HepG2 (cell line): ENCODE measurements around the gene SLC45A1. TPM values are rescaled to one million over a fixed set of nuclear protein-coding genes. Genes with fewer than 3 reads are reported as not detected.

Source experiments
- ATAC-seq: fragments of 200-7000 bp; cut with Tn5 transposase; 3 replicates; pipeline ENCODE4 v1.9.1; 2020; ENCODE audit warnings: mild to moderate bottlenecking, moderate library complexity
- BruUV-seq: library from RNA; stranded (reverse); fragments of 400-500 nt; replicated peaks from 2 replicates; lab custom pipeline; 2021; lab: Mats Ljungman, UMichigan
- CTCF ChIA-PET: fragments of 300-600 bp; formaldehyde crosslinking; extraction: SDS; loops from one replicate; lab custom pipeline; 2021; ENCODE audit warnings: low total read pairs, inconsistent platforms, low intra/inter-chr PET ratio; lab: Yijun Ruan, JAX
- POLR2A ChIA-PET: fragments of 350-600 bp; sonication (Branson Sonifier 250); formaldehyde crosslinking; loops from one replicate; lab custom pipeline; 2020; ENCODE audit warnings: antibody characterized with exemption, inconsistent platforms; lab: Yijun Ruan, JAX
- DNase-seq: peaks from one replicate; pipeline ENCODE4 v3.0.0-alpha.2; 2015; ENCODE audit warnings: low spot score
- FAIRE-seq: peaks from 3 replicates; lab custom pipeline; 2011; peaks lifted over from hg19 to GRCh38; lab: Jason Lieb, UNC
- H2AFZ ChIP-seq: one replicate; pipeline ENCODE4 v1.6.1; 2011; ENCODE audit warnings: low read length, inconsistent platforms
- H3K27ac ChIP-seq: fragments of 300-600 bp; 3 replicates; pipeline ENCODE4 v1.8.0; 2011; ENCODE audit warnings: mixed run types, mild to moderate bottlenecking, mixed read lengths, low read length, inconsistent platforms; ENCODE audit not compliant: insufficient read depth; ENCODE audit errors: extremely low read length
- H3K27me3 ChIP-seq, 2 experiments: fragments of 200-600 bp in 1 of 2; 2 replicates in 1 of 2; 3 replicates in 1 of 2; pipeline versions ENCODE4 v1.6.0 to v1.8.0; 2011; ENCODE audit warnings: low read length in 2 of 2, mild to moderate bottlenecking in 2 of 2, moderate library complexity in 2 of 2, inconsistent platforms in 1 of 2; ENCODE audit not compliant: insufficient read depth in 2 of 2, control insufficient read depth in 1 of 2
- H3K36me3 ChIP-seq, 2 experiments: fragments of 200-600 bp in 1 of 2; replicated peaks in 1 of 2; 2 replicates in 1 of 2; 3 replicates in 1 of 2; pipeline versions ENCODE4 v1.5.1 to v1.8.0; 2011; ENCODE audit warnings: low read length in 2 of 2, inconsistent platforms in 1 of 2; ENCODE audit not compliant: insufficient read depth in 2 of 2, control insufficient read depth in 1 of 2
- H3K4me1 ChIP-seq: 2 replicates; pipeline ENCODE4 v1.5.1; 2012; ENCODE audit warnings: low read length, inconsistent platforms; ENCODE audit not compliant: insufficient read depth
- H3K4me2 ChIP-seq: 2 replicates; pipeline ENCODE4 v1.6.0; 2011; ENCODE audit warnings: low read depth, low read length, inconsistent platforms
- H3K4me3 ChIP-seq, 3 experiments: fragments of 200-600 bp in 1 of 3; sonication (generic), shearing (Covaris generic) in 1 of 3; replicated peaks in 1 of 3; 2 replicates each; pipeline ENCODE4 v1.5.1; 2011 to 2016; ENCODE audit warnings: low read length in 3 of 3, inconsistent platforms in 2 of 3, low read depth in 2 of 3, mild to moderate bottlenecking in 2 of 3, control low read depth in 1 of 3, mixed read lengths in 1 of 3; ENCODE audit not compliant: insufficient read depth in 1 of 3
- H3K79me2 ChIP-seq: one replicate; pipeline ENCODE4 v1.6.1; 2011; ENCODE audit warnings: low read length, inconsistent platforms; ENCODE audit not compliant: insufficient read depth
- H3K9ac ChIP-seq: 2 replicates; pipeline ENCODE4 v1.6.0; 2011; ENCODE audit warnings: mild to moderate bottlenecking, low read depth, low read length, inconsistent platforms; ENCODE audit not compliant: insufficient read depth
- H3K9me3 ChIP-seq: 2 replicates; pipeline ENCODE4 v1.5.1; 2012; ENCODE audit warnings: mild to moderate bottlenecking, low read length
- H4K20me1 ChIP-seq: 2 replicates; pipeline ENCODE4 v1.6.0; 2011; ENCODE audit warnings: inconsistent platforms, mild to moderate bottlenecking, low read length, moderate library complexity; ENCODE audit not compliant: insufficient read depth
- AHDC1 ChIP-seq: sonication (generic); formaldehyde crosslinking; IDR thresholded peaks from 2 replicates; pipeline ENCODE4 v1.5.1; 2020; ENCODE audit warnings: mild to moderate bottlenecking, missing genetic modification reagents, borderline replicate concordance
- ATF4 ChIP-seq, 2 experiments: fragments of 450-650 bp in 1 of 2; sonication (generic) in 1 of 2; formaldehyde crosslinking; IDR thresholded peaks; 2 replicates each; pipeline versions ENCODE4 v1.5.0 to v1.8.0; 2020 to 2022; ENCODE audit warnings: mild to moderate bottlenecking in 1 of 2, missing genetic modification reagents in 1 of 2
- MAX ChIP-seq: IDR thresholded peaks from 2 replicates; pipeline ENCODE4 v1.6.1; 2012; ENCODE audit warnings: inconsistent platforms
- MAZ ChIP-seq, 2 experiments: sonication (generic) in 1 of 2; formaldehyde crosslinking in 1 of 2; IDR thresholded peaks; 2 replicates each; pipeline versions ENCODE4 v1.5.0 to v1.6.1; 2012 to 2020; ENCODE audit warnings: low read depth in 2 of 2, mild to moderate bottlenecking in 2 of 2, borderline replicate concordance in 1 of 2, improper control_type of control experiment in 1 of 2, low read length in 1 of 2, missing genetic modification reagents in 1 of 2, moderate library complexity in 1 of 2
- RELA ChIP-seq: sonication (generic); formaldehyde crosslinking; IDR thresholded peaks from 2 replicates; pipeline ENCODE4 v1.4.0; 2020; ENCODE audit warnings: missing genetic modification reagents
- RFX5 ChIP-seq: IDR thresholded peaks from 2 replicates; pipeline ENCODE4 v1.6.1; 2011; ENCODE audit warnings: low read depth, low read length, improper control_type of control experiment
- TIGD3 ChIP-seq: sonication (generic); formaldehyde crosslinking; IDR thresholded peaks from 2 replicates; pipeline ENCODE4 v1.5.1; 2020; ENCODE audit warnings: mild to moderate bottlenecking, missing genetic modification reagents, borderline replicate concordance
- ZBTB33 ChIP-seq: sonication (generic); formaldehyde crosslinking; IDR thresholded peaks from 2 replicates; pipeline ENCODE4 v1.4.0; 2020; ENCODE audit warnings: missing genetic modification reagents
- ZFP90 ChIP-seq: sonication (generic); formaldehyde crosslinking; IDR thresholded peaks from 2 replicates; pipeline ENCODE4 v1.8.0; 2022; ENCODE audit warnings: missing genetic modification reagents, mild to moderate bottlenecking, inconsistent platforms, borderline replicate concordance
- ZNF101 ChIP-seq: sonication (generic); formaldehyde crosslinking; IDR thresholded peaks from 2 replicates; pipeline ENCODE4 v1.4.0; 2020; ENCODE audit warnings: mild to moderate bottlenecking, low read depth, missing genetic modification reagents, borderline replicate concordance
- ZNF460 ChIP-seq: sonication (generic); formaldehyde crosslinking; IDR thresholded peaks from 2 replicates; pipeline ENCODE4 v1.5.1; 2020; ENCODE audit warnings: missing genetic modification reagents, mild to moderate bottlenecking, borderline replicate concordance
- ZNF746 ChIP-seq: sonication (generic); formaldehyde crosslinking; IDR thresholded peaks from 2 replicates; pipeline ENCODE4 v1.8.0; 2022; ENCODE audit warnings: mild to moderate bottlenecking, missing genetic modification reagents
- ZSCAN30 ChIP-seq: sonication (generic); formaldehyde crosslinking; IDR thresholded peaks from 2 replicates; pipeline ENCODE4 v1.5.0; 2020; ENCODE audit warnings: mild to moderate bottlenecking, missing genetic modification reagents
- WGBS: methylation state at CpG from one replicate; pipeline ENCODE4 v1.1.6; 2017; ENCODE audit warnings: low lambda C conversion rate; 5-methylcytosine and 5-hydroxymethylcytosine counted together
- in situ Hi-C: cut with HindIII; loops from 2 replicates; pipeline ENCODE4 v1.10.0; 2017; ENCODE audit warnings: low pct_unique_long_range_greater_than_20kb; ENCODE audit not compliant: extremely low pct_ligation_motif_present
- intact Hi-C: fragments of 100-400 bp; cut with micrococcal nuclease; formaldehyde crosslinking; loops from one replicate; pipeline ENCODE4 v1.10.0; 2022; ENCODE audit not compliant: unreplicated experiment
- polyA plus RNA-seq, 8 experiments: library from polyadenylated mRNA; depleted of rRNA in 3 of 8; stranded (reverse) in 7 of 8; unstranded in 1 of 8; fragments of >200 nt; fragmentation: Illumina TruSeq in 4 of 8; extraction: Trizol in 4 of 8; gene quantifications; 2 replicates each; pipeline versions ENCODE4 v1.2.1 to v1.2.3, GENCODE V29; 2011 to 2016; ENCODE audit warnings: low read depth in 4 of 8, missing spikeins in 1 of 8, mixed read lengths in 1 of 8; ENCODE audit not compliant: insufficient read depth in 1 of 8
- total RNA-seq, 5 experiments: library from RNA; depleted of rRNA; stranded (reverse); fragments of >200 nt; fragmentation: Illumina TruSeq; extraction: Trizol; gene quantifications; 2 replicates each; pipeline ENCODE4 v1.2.3, GENCODE V29; 2016; ENCODE audit warnings: low read depth in 1 of 5

The SLC45A1 gene
- total and polyA plus RNA-seq, 2 of the 13 experiments (the other 11 are each of a cell fraction or from before 2014, with no cell fraction given): not detected

GRCh38 chr1:8284127-8284526 lies 33.8 kb upstream of the SLC45A1 start:
- H3K4me3 ChIP-seq: no peak overlapping the region
- in situ Hi-C loops: no loop called here
- H3K9me3 ChIP-seq: no peaks in the 10 kb centered on the region
- H3K9ac ChIP-seq: no peak overlapping the region
- peaks cover 38% of the 10 kb centered on the region for H3K4me1 ChIP-seq
- no peaks in the 10 kb centered on the region for H3K27me3 ChIP-seq
- no peak overlapping the region for H3K27ac ChIP-seq
- no TSS peak for BruUV-seq
- TF ChIP-seq MAZ (IDR thresholded peaks at IDR 0.05; ENCODE audit: borderline replicate concordance, low read depth, low read length): no peak
- TF ChIP-seq MAZ (CRISPR knock-in tag; IDR thresholded peaks at IDR 0.05; ENCODE audit: low read depth): no peak
- TF ChIP-seq ATF4 (CRISPR knock-in tag; IDR thresholded peaks at IDR 0.05): no peak
- no peak for TF ChIP-seq ZBTB33 (CRISPR knock-in tag)
- no peak for TF ChIP-seq RELA (CRISPR knock-in tag)
- no peak for TF ChIP-seq MAX
- no peak for TF ChIP-seq RFX5
- no peak for TF ChIP-seq ZNF746
- TF ChIP-seq ZFP90: no peak
- no peak for TF ChIP-seq ZNF460 (CRISPR knock-in tag)
- TF ChIP-seq ZNF101 (CRISPR knock-in tag): no peak
- no peak for TF ChIP-seq TIGD3 (CRISPR knock-in tag)
- TF ChIP-seq AHDC1 (CRISPR knock-in tag): no peak
- no peak for TF ChIP-seq ZSCAN30 (CRISPR knock-in tag)
- no peak for FAIRE-seq
- intact Hi-C loops: no loop called here
- H3K79me2 ChIP-seq: no peaks in the 10 kb centered on the region
- POLR2A ChIA-PET: interaction anchor here (1.5 kb wide), 1 partner anchor 10 kb away, joined by 4 read pairs; no protein-coding TSS in a partner anchor
- DNase-seq: no peak
- H3K4me2 ChIP-seq: no peak overlapping the region
- H2AFZ ChIP-seq: no peak overlapping the region
- CTCF ChIA-PET: no interaction called here
- no peaks in the 10 kb centered on the region for H4K20me1 ChIP-seq
- no peak for ATAC-seq
- WGBS: 61% methylated on average over 5 of the region's 5 CpGs
- no peaks in the 10 kb centered on the region for H3K36me3 ChIP-seq
